ENCODE measurements around the gene OCLN.
"Not testable (repeated sequence)": the region's sequence is repeated elsewhere in the genome, so short reads cannot be mapped to it uniquely, and the experiment has no call there.

OCLN gene

GRCh38 chr5:69492391-69492922, at the start of gene OCLN:
OCLN (plus strand) TSS chr5:69492790; CDS start chr5:69504245, 11,455 bp downstream.
- peak; percentile 65 for DNase-seq

GRCh38 chr5:69444127-69444754, 48.3 kb upstream of the OCLN start:
- no peak for DNase-seq

- peak; percentile 1 for DNase-seq
These were observed 43.1 kb upstream of the OCLN start for GRCh38 chr5:69449511-69449910.

GRCh38 chr5:69450116-69450515, 42.5 kb upstream of the OCLN start:
- no peak for DNase-seq

- DNase-seq, result peak; percentile 21
These were observed 42.1 kb upstream of the OCLN start for GRCh38 chr5:69450527-69450926.

- DNase-seq, result no peak
These were observed 40.5 kb upstream of the OCLN start for GRCh38 chr5:69451941-69452647.

GRCh38 chr5:69453487-69453886, 39.1 kb upstream of the OCLN start:
- DNase-seq, result peak; percentile 1

GRCh38 chr5:69454460-69455249, 37.9 kb upstream of the OCLN start:
- DNase-seq, result peak; percentile 5

- DNase-seq, result not testable (repeated sequence)
These were observed 37.1 kb upstream of the OCLN start for GRCh38 chr5:69455428-69455988.

- DNase-seq, result no peak
These were observed 30.4 kb upstream of the OCLN start for GRCh38 chr5:69462170-69462569.

GRCh38 chr5:69466375-69466774, 26.2 kb upstream of the OCLN start:
- DNase-seq, result not testable (repeated sequence)

GRCh38 chr5:69467442-69468225, 25.0 kb upstream of the OCLN start:
- peak; percentile 9 for DNase-seq

- no peak for DNase-seq
These were observed 24.0 kb upstream of the OCLN start for GRCh38 chr5:69468631-69469030.

- DNase-seq, result not testable (repeated sequence)
These were observed 21.1 kb upstream of the OCLN start for GRCh38 chr5:69471516-69471915.

GRCh38 chr5:69472535-69473143, 20.0 kb upstream of the OCLN start:
- not testable (repeated sequence) for DNase-seq

GRCh38 chr5:69477170-69477569, 15.4 kb upstream of the OCLN start:
- no peak for DNase-seq

GRCh38 chr5:69478296-69478695, 14.3 kb upstream of the OCLN start:
- not testable (repeated sequence) for DNase-seq

- DNase-seq, result no peak
These were observed 7.7 kb upstream of the OCLN start for GRCh38 chr5:69484891-69485290.

- no peak for DNase-seq
These were observed 7.1 kb upstream of the OCLN start for GRCh38 chr5:69485471-69485870.

- DNase-seq, result no peak
These were observed 3.3 kb upstream of the OCLN start for GRCh38 chr5:69489246-69489645.

GRCh38 chr5:69491027-69491426, 1.6 kb upstream of the OCLN start:
- no peak for DNase-seq
